ENCODE data around the gene EYS.
"Not testable (repeated sequence)": the region's sequence is repeated elsewhere in the genome, so short reads cannot be mapped to it uniquely, and the experiment has no call there.

DNA sequence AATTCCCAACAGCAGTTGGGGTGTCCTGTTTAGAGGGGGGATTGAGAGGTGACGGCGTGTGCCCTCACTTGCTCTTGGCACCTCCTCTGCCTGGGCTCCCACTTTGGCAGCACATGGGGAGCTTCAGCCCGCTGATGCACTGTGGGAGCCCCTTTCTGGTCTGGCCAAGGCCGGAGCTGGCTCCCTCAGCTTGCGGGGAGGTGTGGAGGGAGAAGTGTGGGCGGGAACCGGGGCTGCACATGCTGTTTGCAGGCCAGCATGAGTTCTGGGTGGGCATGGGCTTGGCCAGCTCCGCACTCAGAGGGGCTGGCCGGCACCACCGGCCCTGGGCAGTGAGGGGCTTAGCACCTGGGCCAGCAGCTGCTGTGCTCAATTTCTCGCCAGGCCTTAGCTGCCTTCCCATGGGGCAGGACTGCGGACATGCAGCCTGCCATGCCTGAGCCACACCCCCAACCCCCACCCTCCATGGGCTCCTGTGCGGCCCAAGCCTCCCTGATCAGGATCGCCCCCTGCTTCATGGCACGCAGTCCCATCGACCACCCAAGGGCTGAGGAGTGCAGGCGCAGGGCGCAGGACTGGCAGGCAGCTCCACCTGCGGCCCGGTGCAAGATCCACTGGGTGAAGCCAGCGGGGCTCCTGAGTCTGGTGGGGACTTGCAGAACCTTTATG lies 1675.9 kb downstream of the EYS start:
- TF ChIP-seq, protein P1, sequence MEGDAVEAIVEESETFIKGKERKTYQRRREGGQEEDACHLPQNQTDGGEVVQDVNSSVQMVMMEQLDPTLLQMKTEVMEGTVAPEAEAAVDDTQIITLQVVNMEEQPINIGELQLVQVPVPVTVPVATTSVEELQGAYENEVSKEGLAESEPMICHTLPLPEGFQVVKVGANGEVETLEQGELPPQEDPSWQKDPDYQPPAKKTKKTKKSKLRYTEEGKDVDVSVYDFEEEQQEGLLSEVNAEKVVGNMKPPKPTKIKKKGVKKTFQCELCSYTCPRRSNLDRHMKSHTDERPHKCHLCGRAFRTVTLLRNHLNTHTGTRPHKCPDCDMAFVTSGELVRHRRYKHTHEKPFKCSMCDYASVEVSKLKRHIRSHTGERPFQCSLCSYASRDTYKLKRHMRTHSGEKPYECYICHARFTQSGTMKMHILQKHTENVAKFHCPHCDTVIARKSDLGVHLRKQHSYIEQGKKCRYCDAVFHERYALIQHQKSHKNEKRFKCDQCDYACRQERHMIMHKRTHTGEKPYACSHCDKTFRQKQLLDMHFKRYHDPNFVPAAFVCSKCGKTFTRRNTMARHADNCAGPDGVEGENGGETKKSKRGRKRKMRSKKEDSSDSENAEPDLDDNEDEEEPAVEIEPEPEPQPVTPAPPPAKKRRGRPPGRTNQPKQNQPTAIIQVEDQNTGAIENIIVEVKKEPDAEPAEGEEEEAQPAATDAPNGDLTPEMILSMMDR (IDR thresholded peaks at IDR 0.05), result not testable (repeated sequence)
- TF ChIP-seq POLR2A, EP300 (IDR thresholded peaks at IDR 0.05): not testable (repeated sequence)
